ENCODE measurements around the gene ITIH4. TPM values are rescaled to one million over a fixed set of nuclear protein-coding genes. Genes with fewer than 3 reads are reported as not detected.
"Not testable (repeated sequence)": the region's sequence is repeated elsewhere in the genome, so short reads cannot be mapped to it uniquely, and the experiment has no call there.

Gene ITIH4
- total RNA-seq, 1 experiment from 2014 or later: 0.14 TPM

- H3K36me3 ChIP-seq (replicated peaks; ENCODE audit: control insufficient read depth, insufficient read depth, low read length): no peaks in the 10 kb centered on the region
- no peaks in the 10 kb centered on the region for H3K27me3 ChIP-seq (ENCODE audit: control insufficient read depth, insufficient read depth, low read length)
- DNase-seq: peak; percentile 45
- no peak overlapping the region for H3K4me3 ChIP-seq (ENCODE audit: insufficient read depth, low read depth, low read length)
Measured at GRCh38 chr3:52782412-52783210, 47.9 kb downstream of the ITIH4 start.

- H3K4me3 ChIP-seq (ENCODE audit: insufficient read depth, low read depth, low read length): no peak overlapping the region
- H3K36me3 ChIP-seq (replicated peaks; ENCODE audit: control insufficient read depth, insufficient read depth, low read length): no peaks in the 10 kb centered on the region
- DNase-seq: peak; percentile 21
- H3K27me3 ChIP-seq (ENCODE audit: control insufficient read depth, insufficient read depth, low read length): no peaks in the 10 kb centered on the region
Measured at GRCh38 chr3:52781741-52782140, 48.7 kb downstream of the ITIH4 start.

DNA sequence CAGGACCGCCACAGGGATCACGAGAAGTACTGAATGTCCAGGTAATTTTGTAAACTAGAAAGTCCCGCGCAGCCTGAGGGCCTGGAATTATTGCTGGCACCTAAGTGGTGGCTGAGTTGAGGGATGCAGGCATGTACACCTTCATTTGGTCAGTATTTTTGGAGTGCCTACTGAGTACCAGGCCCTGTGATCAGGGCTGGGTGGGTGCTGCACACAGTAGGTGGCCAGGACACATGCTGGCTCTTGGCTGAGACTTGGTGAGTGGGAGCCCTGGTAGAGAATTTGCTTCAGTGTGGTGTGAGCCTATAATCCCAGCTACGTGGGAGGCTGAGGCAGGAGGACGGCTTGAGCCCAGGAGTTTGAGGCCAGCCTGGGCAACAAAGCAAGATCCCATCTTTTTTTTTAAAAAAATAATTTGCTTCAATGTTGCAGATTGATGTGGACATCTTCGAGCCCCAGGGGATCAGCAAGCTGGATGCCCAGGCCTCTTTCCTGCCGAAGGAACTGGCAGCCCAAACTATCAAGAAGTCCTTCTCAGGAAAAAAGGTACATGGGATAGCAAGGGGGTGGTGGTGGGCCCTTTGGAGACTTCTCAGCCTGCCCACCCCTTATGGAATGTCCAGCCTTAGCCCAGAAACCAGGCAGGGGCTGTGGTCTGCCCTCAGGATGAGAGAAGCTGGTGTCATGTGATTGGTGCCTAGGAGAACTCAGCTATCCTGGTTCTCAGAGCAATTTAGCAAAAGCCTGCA is 50.5 kb downstream of the ITIH4 start:
- no peak for DNase-seq
- Histone ChIP-seq H3K4me3 (ENCODE audit: insufficient read depth, low read depth, low read length) (no peak overlapping the region), H3K36me3 (replicated peaks; ENCODE audit: control insufficient read depth, insufficient read depth, low read length) (no peaks in the 10 kb centered on the region), H3K27me3 (ENCODE audit: control insufficient read depth, insufficient read depth, low read length) (no peaks in the 10 kb centered on the region)

DNA sequence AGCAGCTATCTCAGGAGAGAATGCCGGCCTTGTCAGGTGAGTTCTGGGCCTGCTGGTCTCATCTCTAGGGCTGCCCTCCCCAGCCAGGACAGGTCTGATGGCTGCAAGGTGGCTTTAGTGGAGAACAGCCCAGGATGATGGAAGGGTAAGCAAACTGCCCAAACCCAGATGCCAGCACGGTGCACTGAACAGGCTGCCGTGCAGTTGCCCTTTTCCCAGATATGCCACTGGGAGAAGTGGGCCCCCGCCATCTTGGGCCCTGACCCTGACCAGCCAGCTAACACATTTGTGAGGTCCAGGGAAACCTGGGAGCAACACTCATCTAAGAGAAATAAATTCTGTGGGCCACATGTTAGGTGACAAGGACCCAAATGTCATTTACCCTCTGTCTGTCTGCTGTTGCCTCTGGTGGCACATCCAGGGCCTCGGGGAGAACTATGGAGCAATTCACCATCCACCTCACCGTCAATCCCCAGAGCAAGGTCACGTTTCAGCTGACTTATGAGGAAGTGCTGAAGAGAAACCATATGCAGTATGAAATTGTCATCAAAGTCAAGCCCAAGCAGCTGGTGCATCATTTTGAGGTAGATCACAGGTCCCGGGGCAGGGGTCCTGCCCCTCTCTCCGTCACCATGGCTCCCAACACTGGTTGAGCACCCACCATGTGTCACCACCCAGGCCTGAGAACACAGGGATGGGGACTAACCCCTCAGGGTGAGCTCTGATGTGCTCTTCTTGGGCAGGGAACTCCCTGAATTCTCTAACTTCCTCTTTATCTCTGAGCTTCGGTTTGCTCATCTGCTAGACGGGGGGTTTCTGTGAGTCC is 51.2 kb downstream of the ITIH4 start:
- no peaks in the 10 kb centered on the region for H3K27me3 ChIP-seq (ENCODE audit: control insufficient read depth, insufficient read depth, low read length)
- H3K36me3 ChIP-seq (replicated peaks; ENCODE audit: control insufficient read depth, insufficient read depth, low read length): no peaks in the 10 kb centered on the region
- H3K4me3 ChIP-seq (ENCODE audit: insufficient read depth, low read depth, low read length): no peak overlapping the region
- DNase-seq: peak; percentile 17

- DNase-seq: peak; percentile 18
- Histone ChIP-seq H3K4me3 (ENCODE audit: insufficient read depth, low read depth, low read length) (no peak overlapping the region), H3K36me3 (replicated peaks; ENCODE audit: control insufficient read depth, insufficient read depth, low read length) (no peaks in the 10 kb centered on the region), H3K27me3 (ENCODE audit: control insufficient read depth, insufficient read depth, low read length) (no peaks in the 10 kb centered on the region)
Measured at GRCh38 chr3:52777959-52778805, 52.3 kb downstream of the ITIH4 start.

GRCh38 chr3:52777127-52777958 is 53.1 kb downstream of the ITIH4 start, which contains the start of gene ITIH1:
TSS of gene ITIH1 (plus strand) at chr3:52777599. CDS start at chr3:52777616, 17 bp downstream.
- no peak within 1 kb of the TSS for H3K4me3 ChIP-seq (ENCODE audit: insufficient read depth, low read depth, low read length)
- DNase-seq: no peak
- no peaks in the 10 kb centered on the region for H3K27me3 ChIP-seq (ENCODE audit: control insufficient read depth, insufficient read depth, low read length)
- no peaks in the 10 kb centered on the region for H3K36me3 ChIP-seq (replicated peaks; ENCODE audit: control insufficient read depth, insufficient read depth, low read length)

GRCh38 chr3:52776486-52776885 is 54.0 kb downstream of the ITIH4 start:
- H3K36me3 ChIP-seq (replicated peaks; ENCODE audit: control insufficient read depth, insufficient read depth, low read length); H3K4me3 ChIP-seq (ENCODE audit: insufficient read depth, low read depth, low read length); DNase-seq; H3K27me3 ChIP-seq (ENCODE audit: control insufficient read depth, insufficient read depth, low read length): not testable (repeated sequence)

DNA sequence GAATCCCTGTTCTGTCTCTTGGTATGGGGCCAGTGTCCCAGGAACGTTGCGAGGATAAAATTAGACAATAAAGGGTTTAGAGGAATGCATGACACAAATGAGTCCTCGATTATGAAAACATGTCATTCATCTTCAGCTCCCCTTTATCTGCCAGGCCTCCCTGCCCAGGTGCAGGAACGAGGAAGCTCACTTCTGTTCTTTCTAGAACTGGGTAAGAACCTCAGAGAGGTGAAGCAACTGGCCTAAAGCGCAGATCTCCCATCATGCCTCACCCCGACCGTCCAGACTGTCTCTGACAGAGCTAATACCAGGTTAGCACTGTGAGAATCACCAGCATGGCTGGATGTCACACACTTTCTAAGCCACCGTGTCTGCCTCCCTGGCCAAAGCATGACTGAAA is 54.6 kb downstream of the ITIH4 start:
- Histone ChIP-seq H3K4me3 (ENCODE audit: insufficient read depth, low read depth, low read length) (no peak overlapping the region), H3K36me3 (replicated peaks; ENCODE audit: control insufficient read depth, insufficient read depth, low read length) (no peaks in the 10 kb centered on the region), H3K27me3 (ENCODE audit: control insufficient read depth, insufficient read depth, low read length) (no peaks in the 10 kb centered on the region)
- peak; percentile 11 for DNase-seq

DNA sequence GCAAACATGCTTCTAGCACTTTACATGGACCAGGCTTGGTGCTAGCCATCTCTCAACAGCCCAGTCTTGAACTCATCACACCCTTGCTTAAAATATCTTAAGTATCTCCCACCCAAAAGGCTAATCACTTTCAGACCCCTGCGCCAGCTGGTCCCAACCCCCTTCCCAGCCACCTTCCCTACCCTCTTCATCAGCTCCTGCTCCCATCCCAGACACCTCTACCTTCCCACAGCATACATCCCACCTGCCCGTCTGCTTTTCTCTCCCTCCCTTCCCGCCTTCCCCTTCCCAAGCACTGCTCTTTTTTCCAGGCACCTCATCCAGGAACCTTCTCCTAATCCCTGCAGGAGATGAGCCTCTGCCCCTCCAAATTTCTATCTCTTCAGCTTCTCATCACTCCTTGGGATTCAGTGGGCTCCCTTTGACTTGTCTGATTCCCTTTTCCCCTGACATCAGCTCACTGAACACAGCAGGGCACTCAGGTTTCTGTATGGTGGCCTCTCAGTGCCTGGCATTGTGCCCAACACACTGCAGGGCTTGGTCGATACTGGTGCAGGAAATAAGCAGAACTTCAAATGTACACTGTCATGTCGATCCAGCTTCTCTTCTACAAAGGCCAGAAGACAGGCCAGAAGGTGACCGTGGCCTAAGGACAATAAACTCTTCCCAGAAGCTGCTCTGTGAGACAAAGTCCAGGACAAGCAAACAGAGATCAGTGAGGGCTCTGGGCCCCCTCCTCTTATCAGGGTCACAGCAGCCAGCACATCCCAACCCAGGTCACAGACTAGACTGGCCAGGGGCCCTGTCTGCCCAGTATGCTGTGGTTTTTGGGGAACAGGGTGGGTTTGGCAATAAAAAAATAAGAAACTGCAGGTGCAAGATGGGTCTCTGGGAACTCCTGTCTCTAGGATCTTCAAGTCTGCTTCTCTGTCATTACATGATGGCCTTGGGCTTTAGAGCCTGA is 55.3 kb downstream of the ITIH4 start:
- H3K27me3 ChIP-seq (ENCODE audit: control insufficient read depth, insufficient read depth, low read length): no peaks in the 10 kb centered on the region
- DNase-seq: no peak
- no peak overlapping the region for H3K4me3 ChIP-seq (ENCODE audit: insufficient read depth, low read depth, low read length)
- H3K36me3 ChIP-seq (replicated peaks; ENCODE audit: control insufficient read depth, insufficient read depth, low read length): no peaks in the 10 kb centered on the region

DNA sequence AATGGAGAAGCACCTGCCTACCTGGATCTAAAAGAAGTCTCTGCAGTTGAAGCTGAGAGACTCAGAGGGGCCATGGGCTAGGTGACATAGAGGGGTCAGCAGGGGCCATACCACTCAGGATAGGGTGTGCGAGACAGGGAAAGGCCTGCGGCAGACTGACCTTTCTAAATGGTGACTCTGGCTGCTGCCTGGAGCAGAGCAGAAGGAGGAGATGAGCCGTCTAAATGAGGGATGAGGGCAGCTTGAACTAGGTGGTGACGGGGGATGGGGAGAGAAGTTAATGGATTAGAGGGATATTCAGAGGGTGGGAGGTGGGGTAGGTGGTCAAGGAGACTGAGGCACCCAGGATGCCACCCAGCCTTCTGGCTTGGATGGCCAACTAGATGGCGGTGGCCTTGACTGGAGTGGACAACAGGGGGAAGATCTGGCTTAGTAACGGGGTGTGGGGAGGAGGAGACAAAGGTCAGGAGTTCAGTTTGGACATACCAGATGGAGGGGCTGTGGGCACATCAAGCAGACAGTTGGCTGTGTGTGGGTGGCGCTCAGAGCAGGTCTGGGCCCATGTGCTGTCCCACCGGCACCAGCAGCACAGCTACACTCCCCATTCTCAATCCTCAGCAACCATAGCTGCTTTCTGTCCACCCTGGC is 56.3 kb downstream of the ITIH4 start:
- Histone ChIP-seq H3K4me3 (ENCODE audit: insufficient read depth, low read depth, low read length) (no peak overlapping the region), H3K27me3 (ENCODE audit: control insufficient read depth, insufficient read depth, low read length) (no peaks in the 10 kb centered on the region), H3K36me3 (replicated peaks; ENCODE audit: control insufficient read depth, insufficient read depth, low read length) (no peaks in the 10 kb centered on the region)
- DNase-seq: no peak

DNA sequence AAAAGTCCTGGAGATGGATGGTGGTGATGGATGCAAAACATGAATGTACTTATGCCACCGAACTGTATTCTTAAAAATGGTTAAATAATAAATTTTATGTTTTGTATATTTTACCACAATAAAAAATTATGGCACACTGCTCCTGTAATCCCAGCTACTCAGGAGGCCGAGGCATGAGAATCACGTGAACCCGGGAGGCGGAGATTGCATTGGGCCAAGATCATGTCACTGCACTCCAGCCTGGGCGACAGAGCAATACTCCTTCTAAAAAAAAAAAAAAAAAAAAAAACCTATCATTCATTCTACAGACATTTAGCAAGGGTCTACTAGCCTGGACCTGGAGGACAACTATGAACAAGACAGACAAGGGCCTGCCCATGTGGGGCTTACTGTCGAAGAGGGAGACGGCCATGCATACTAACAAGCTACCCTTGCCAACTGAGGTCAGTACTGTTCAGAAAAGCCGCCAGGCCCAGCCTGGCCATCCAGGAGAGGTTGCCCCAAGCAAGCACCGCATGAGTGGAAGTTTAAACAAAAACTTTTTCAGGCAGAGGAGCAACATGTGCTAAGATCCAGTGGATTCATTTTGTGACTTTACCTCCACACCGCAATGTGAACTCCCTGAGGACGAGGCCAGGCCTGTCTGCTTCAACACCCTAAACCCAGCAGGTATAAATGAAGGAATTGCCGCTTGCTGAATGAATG is 57.0 kb downstream of the ITIH4 start:
- Histone ChIP-seq H3K4me3 (ENCODE audit: insufficient read depth, low read depth, low read length) (no peak overlapping the region), H3K27me3 (ENCODE audit: control insufficient read depth, insufficient read depth, low read length) (no peaks in the 10 kb centered on the region), H3K36me3 (replicated peaks; ENCODE audit: control insufficient read depth, insufficient read depth, low read length) (no peaks in the 10 kb centered on the region)
- no peak for DNase-seq

Data from H7 (cell line).